Transverse colon (tissue), 4 donors: ENCODE measurements around the gene ADK. TPM values are rescaled to one million over a fixed set of nuclear protein-coding genes. Genes with fewer than 3 reads are reported as not detected.

Experiments used
- DNase-seq: peaks from one replicate; pipeline ENCODE4 v3.0.0-alpha.2; 2019
- H3K27ac ChIP-seq, 4 donors: fragments of 200-600 bp; sonication (generic); 2 replicates each; pipeline ENCODE4 v1.5.1; 2016 to 2018; ENCODE audit warnings: inconsistent platforms in 4 of 4
- H3K27me3 ChIP-seq: fragments of 200-600 bp; sonication (generic); 2 replicates; pipeline ENCODE4 v1.5.1; 2017; ENCODE audit warnings: inconsistent platforms
- H3K36me3 ChIP-seq, 4 donors: fragments of 200-600 bp; sonication (generic); 2 replicates each; pipeline ENCODE4 v1.5.1; 2017 to 2019; ENCODE audit warnings: inconsistent platforms in 4 of 4
- H3K4me1 ChIP-seq, 4 donors: fragments of 200-600 bp; sonication (generic); 2 replicates each; pipeline ENCODE4 v1.5.1; 2017 to 2020; ENCODE audit warnings: inconsistent platforms in 4 of 4
- H3K4me3 ChIP-seq, 4 donors: fragments of 200-600 bp; sonication (generic); 1 replicate in 1 of 4; 2 replicates in 3 of 4; pipeline versions ENCODE4 v1.5.1 to v1.6.1; 2017 to 2019; ENCODE audit warnings: inconsistent platforms in 4 of 4
- H3K9me3 ChIP-seq, 2 donors: fragments of 200-600 bp; sonication (generic); 2 replicates each; pipeline ENCODE4 v1.5.1; 2017 to 2019; ENCODE audit warnings: inconsistent platforms in 2 of 2
- CTCF ChIP-seq, 5 experiments: fragments of 200-600 bp in 3 of 5; fragments of 450-650 bp in 2 of 5; sonication (generic) in 3 of 5; IDR thresholded peaks; 1 replicate in 2 of 5; 2 replicates in 3 of 5; pipeline ENCODE4 v1.5.1; 2016 to 2017; ENCODE audit warnings: antibody characterized with exemption in 5 of 5, inconsistent platforms in 3 of 5, mild to moderate bottlenecking in 2 of 5, moderate library complexity in 1 of 5
- EP300 ChIP-seq: sonication (generic); formaldehyde crosslinking; IDR thresholded peaks from one replicate; pipeline ENCODE4 v1.6.1; 2017; ENCODE audit warnings: antibody characterized with exemption, low read depth
- POLR2A ChIP-seq: fragments of 450-650 bp; IDR thresholded peaks from one replicate; pipeline ENCODE4 v1.6.1; 2016; ENCODE audit warnings: antibody characterized with exemption, mild to moderate bottlenecking, moderate library complexity
- POLR2AphosphoS5 ChIP-seq, 3 donors: sonication (generic); formaldehyde crosslinking; IDR thresholded peaks; one replicate each; pipeline ENCODE4 v1.6.1; 2016; ENCODE audit warnings: antibody characterized with exemption in 3 of 3
- WGBS, 2 donors: methylation state at CpG; one replicate each; pipeline ENCODE4 v1.1.5; 2018; ENCODE audit warnings: low coverage in 1 of 2; 5-methylcytosine and 5-hydroxymethylcytosine counted together
- in situ Hi-C, 4 donors: fragments of 200-750 bp; cut with MboI; loops; one replicate each; pipeline versions ENCODE4 v1.15.0 to v1.15.1; 2017; ENCODE audit warnings: low sequenced_read_pairs in 3 of 4, low pct_ligation_motif_present in 1 of 4, low pct_unique_long_range_greater_than_20kb in 1 of 4
- intact Hi-C: fragments of 100-400 bp; cut with DNase I; formaldehyde crosslinking; loops from one replicate; pipeline ENCODE4 v1.15.1; 2023; ENCODE audit warnings: low total_unique reads
- total RNA-seq, 4 donors: library from RNA; depleted of rRNA; stranded (reverse); fragments of >200 nt; gene quantifications; one replicate each; pipeline ENCODE4 v1.1.0, GENCODE V29; 2016

The ADK gene
- total RNA-seq, 4 donors from 2014 or later, result 6.8 to 25.2 (median 14.8) TPM

GRCh38 chr10:74511051-74511450, 360.0 kb downstream of the ADK start:
- no peak for TF ChIP-seq POLR2AphosphoS5 (IDR thresholded peaks at IDR 0.05)
- TF ChIP-seq EP300, result no peak
- TF ChIP-seq POLR2A, result no peak
- no peak for TF ChIP-seq CTCF (IDR thresholded peaks at IDR 0.05)
- no peaks in the 10 kb centered on the region for H3K4me1 ChIP-seq
- H3K9me3 ChIP-seq, result peaks cover 24 to 25% of the 10 kb centered on the region in 2 donors
- no peaks in the 10 kb centered on the region for H3K27me3 ChIP-seq
- H3K36me3 ChIP-seq, result no peaks in the 10 kb centered on the region
- H3K4me3 ChIP-seq, result no peak overlapping the region
- H3K27ac ChIP-seq, result no peak overlapping the region
- in situ Hi-C loops, result no loop called here
- intact Hi-C loops, result no loop called here
- no peak for DNase-seq

GRCh38 chr10:74514322-74514721, 363.3 kb downstream of the ADK start:
- 78 to 100% methylated on average over 1 of the region's 1 CpG for WGBS, 2 donors
- intact Hi-C loops, result no loop called here

GRCh38 chr10:74518061-74518460, 367.0 kb downstream of the ADK start:
- Histone ChIP-seq H3K27ac (no peak overlapping the region), H3K4me3 (no peak overlapping the region), H3K9me3 (peaks cover 15 to 16% of the 10 kb centered on the region in 2 donors), H3K36me3 (no peaks in the 10 kb centered on the region), H3K27me3 (no peaks in the 10 kb centered on the region), H3K4me1 (no peaks in the 10 kb centered on the region)
- intact Hi-C loops, result no loop called here
- in situ Hi-C loops, result no loop called here
- WGBS, 2 donors, result 53 to 83% methylated on average over 1 of the region's 1 CpG
- no peak for DNase-seq
- TF ChIP-seq CTCF (IDR thresholded peaks at IDR 0.05), result no peak
- TF ChIP-seq EP300, result no peak
- TF ChIP-seq POLR2A, result no peak
- no peak for TF ChIP-seq POLR2AphosphoS5 (IDR thresholded peaks at IDR 0.05)

More at GRCh38 chr10:74514322-74514721, 363.3 kb downstream of the ADK start:
- no peak overlapping the region for H3K27ac ChIP-seq
- H3K9me3 ChIP-seq, result peaks cover 24 to 25% of the 10 kb centered on the region in 2 donors
- in situ Hi-C loops, result no loop called here
- no peaks in the 10 kb centered on the region for H3K4me1 ChIP-seq
- TF ChIP-seq POLR2AphosphoS5 (IDR thresholded peaks at IDR 0.05), result no peak
- TF ChIP-seq CTCF (IDR thresholded peaks at IDR 0.05), result no peak
- TF ChIP-seq POLR2A, result no peak
- TF ChIP-seq EP300, result no peak
- no peak for DNase-seq
- H3K36me3 ChIP-seq, result no peaks in the 10 kb centered on the region
- H3K4me3 ChIP-seq, result no peak overlapping the region
- H3K27me3 ChIP-seq, result no peaks in the 10 kb centered on the region

GRCh38 chr10:74521526-74521925, 370.5 kb downstream of the ADK start:
- DNase-seq, result no peak
- Histone ChIP-seq H3K9me3 (no peaks in the 10 kb centered on the region), H3K27ac (no peak overlapping the region), H3K27me3 (no peaks in the 10 kb centered on the region), H3K4me1 (no peaks in the 10 kb centered on the region), H3K4me3 (no peak overlapping the region), H3K36me3 (no peaks in the 10 kb centered on the region)
- in situ Hi-C loops (no loop called here), intact Hi-C loops (no loop called here)
- TF ChIP-seq POLR2AphosphoS5 (IDR thresholded peaks at IDR 0.05) (no peak), CTCF (IDR thresholded peaks at IDR 0.05) (no peak), EP300 (no peak), POLR2A (no peak)
- WGBS, 2 donors, result 73% methylated on average over 1 of the region's 1 CpG
